Measurements from ENCODE around the gene JCHAIN.
A peak's percentile ranks its signal among the peaks of the same experiment; 100 is the strongest.
"Not testable (repeated sequence)": the region's sequence is repeated elsewhere in the genome, so short reads cannot be mapped to it uniquely, and the experiment has no call there.

The JCHAIN gene

GRCh38 chr4:70688795-70689231 is 22.5 kb upstream of the JCHAIN start:
- DNase-seq (ENCODE audit: low spot score) = peak; percentile 16

- DNase-seq (ENCODE audit: low spot score) = peak; percentile 95
Observed at GRCh38 chr4:70687821-70688794, 21.8 kb upstream of the JCHAIN start, which contains the start of gene UTP3. Gene UTP3, plus strand, starts transcription at chr4:70688532. Its CDS starts 146 bp downstream, at chr4:70688678.

GRCh38 chr4:70687392-70687791 is 21.1 kb upstream of the JCHAIN start:
- no peak for DNase-seq (ENCODE audit: low spot score)

GRCh38 chr4:70682142-70682541 is 15.8 kb upstream of the JCHAIN start:
- not testable (repeated sequence) for DNase-seq (ENCODE audit: low spot score)

- no peak for DNase-seq (ENCODE audit: low spot score)
Observed at GRCh38 chr4:70681704-70682103, 15.4 kb upstream of the JCHAIN start.

GRCh38 chr4:70680934-70681333 is 14.6 kb upstream of the JCHAIN start:
- no peak for DNase-seq (ENCODE audit: low spot score)

- DNase-seq (ENCODE audit: low spot score) = no peak
Observed at GRCh38 chr4:70678383-70678999, 12.2 kb upstream of the JCHAIN start.

- DNase-seq (ENCODE audit: low spot score) = no peak
Observed at GRCh38 chr4:70676554-70677090, 10.3 kb upstream of the JCHAIN start.

GRCh38 chr4:70674731-70675130 is 8.4 kb upstream of the JCHAIN start:
- no peak for DNase-seq (ENCODE audit: low spot score)

- DNase-seq (ENCODE audit: low spot score) = no peak
Observed at GRCh38 chr4:70674191-70674590, 7.9 kb upstream of the JCHAIN start.

- no peak for DNase-seq (ENCODE audit: low spot score)
Observed at GRCh38 chr4:70671091-70671490, 4.8 kb upstream of the JCHAIN start.

- peak; percentile 58 for DNase-seq (ENCODE audit: low spot score)
Observed at GRCh38 chr4:70670332-70671014, 4.2 kb upstream of the JCHAIN start.

- DNase-seq (ENCODE audit: low spot score) = peak; percentile 37
Observed at GRCh38 chr4:70667740-70668535, 1.6 kb upstream of the JCHAIN start.

GRCh38 chr4:70661309-70661922 is 4.9 kb downstream of the JCHAIN start:
- DNase-seq (ENCODE audit: low spot score) = not testable (repeated sequence)

- DNase-seq (ENCODE audit: low spot score) = no peak
Observed at GRCh38 chr4:70660106-70660505, 6.2 kb downstream of the JCHAIN start.

- DNase-seq (ENCODE audit: low spot score) = no peak
Observed at GRCh38 chr4:70658418-70658817, 7.9 kb downstream of the JCHAIN start.

GRCh38 chr4:70657326-70657725 is 9.0 kb downstream of the JCHAIN start:
- no peak for DNase-seq (ENCODE audit: low spot score)

- no peak for DNase-seq (ENCODE audit: low spot score)
Observed at GRCh38 chr4:70654605-70655011, 11.7 kb downstream of the JCHAIN start.

- DNase-seq (ENCODE audit: low spot score) = peak; percentile 55
Observed at GRCh38 chr4:70651864-70652506, 14.3 kb downstream of the JCHAIN start.

- DNase-seq (ENCODE audit: low spot score) = not testable (repeated sequence)
Observed at GRCh38 chr4:70650741-70651140, 15.6 kb downstream of the JCHAIN start.

Measured in AG20443 (cell line).